Hepatocyte (in vitro differentiated cells): ENCODE measurements around the gene OXSM. TPM values are rescaled to one million over a fixed set of nuclear protein-coding genes. Genes with fewer than 3 reads are reported as not detected.

Experiments used
- DNase-seq: peaks from one replicate; pipeline ENCODE4 v3.0.0-alpha.2; 2016; ENCODE audit warnings: low spot score
- H2AFZ ChIP-seq: fragments of 200-600 bp; sonication (generic); 2 replicates; pipeline ENCODE4 v1.6.0; 2016; ENCODE audit warnings: antibody characterized with exemption, mild to moderate bottlenecking
- H3K27ac ChIP-seq: fragments of 200-600 bp; sonication (generic); 2 replicates; pipeline ENCODE4 v1.5.1; 2016; ENCODE audit warnings: mild to moderate bottlenecking
- H3K27me3 ChIP-seq: fragments of 200-600 bp; sonication (generic); 2 replicates; pipeline ENCODE4 v1.6.1; 2016
- H3K36me3 ChIP-seq: fragments of 200-600 bp; sonication (generic); replicated peaks from 2 replicates; pipeline ENCODE4 v1.5.1; 2016; ENCODE audit warnings: low read depth; ENCODE audit not compliant: insufficient read depth
- H3K4me1 ChIP-seq: fragments of 200-600 bp; sonication (generic); 2 replicates; pipeline ENCODE4 v1.5.1; 2016; ENCODE audit warnings: mild to moderate bottlenecking, moderate library complexity; ENCODE audit not compliant: insufficient read depth
- H3K4me2 ChIP-seq: fragments of 200-600 bp; sonication (generic); 2 replicates; pipeline ENCODE4 v1.6.0; 2016
- H3K4me3 ChIP-seq: fragments of 200-600 bp; sonication (generic); 2 replicates; pipeline ENCODE4 v1.5.1; 2016; ENCODE audit warnings: mild to moderate bottlenecking
- H3K79me2 ChIP-seq: fragments of 200-600 bp; sonication (generic); 2 replicates; pipeline ENCODE4 v1.6.0; 2017; ENCODE audit warnings: mild to moderate bottlenecking
- H3K9me2 ChIP-seq: fragments of 200-600 bp; sonication (generic); replicated peaks from 2 replicates; pipeline ENCODE4 v1.6.0; 2017; ENCODE audit warnings: mild to moderate bottlenecking; ENCODE audit not compliant: insufficient read depth
- H3K9me3 ChIP-seq: fragments of 200-600 bp; sonication (generic); 2 replicates; pipeline ENCODE4 v1.5.1; 2016; ENCODE audit warnings: low read depth, mild to moderate bottlenecking
- H4K20me1 ChIP-seq: fragments of 200-600 bp; sonication (generic); 2 replicates; pipeline ENCODE4 v1.6.0; 2016; ENCODE audit warnings: mild to moderate bottlenecking; ENCODE audit not compliant: insufficient read depth, poor library complexity, severe bottlenecking
- CTCF ChIP-seq: fragments of 200-600 bp; sonication (generic); IDR thresholded peaks from 2 replicates; pipeline ENCODE4 v1.5.1; 2016; ENCODE audit warnings: antibody characterized with exemption, mild to moderate bottlenecking; ENCODE audit not compliant: poor library complexity
- EZH2 ChIP-seq: fragments of 200-600 bp; sonication (generic); IDR thresholded peaks from 2 replicates; pipeline ENCODE4 v1.6.1; 2016; ENCODE audit warnings: antibody characterized with exemption, mild to moderate bottlenecking, borderline replicate concordance
- EZH2phosphoT487 ChIP-seq: fragments of 200-600 bp; sonication (generic); IDR thresholded peaks from one replicate; pipeline ENCODE4 v1.6.1; 2018; ENCODE audit warnings: antibody characterized with exemption, mild to moderate bottlenecking, low read depth, moderate library complexity; ENCODE audit not compliant: unreplicated experiment, severe bottlenecking
- WGBS: methylation state at CpG from one replicate; pipeline ENCODE4 v1.1.6; 2016; ENCODE audit warnings: low lambda C conversion rate; ENCODE audit errors: missing lambda C conversion rate; 5-methylcytosine and 5-hydroxymethylcytosine counted together
- polyA plus RNA-seq: library from polyadenylated mRNA; unstranded; fragments of >200 nt; fragmentation: Nextera tagmentation; extraction: Ambion mirVana; gene quantifications from 2 replicates; pipeline ENCODE4 v1.2.1, GENCODE V29; 2016
- total RNA-seq: library from RNA; depleted of rRNA; stranded (reverse); fragments of >200 nt; gene quantifications from 2 replicates; pipeline ENCODE4 v1.2.3, GENCODE V29; 2014

The OXSM gene
- total RNA-seq (7.9 and 8.8 TPM in 2 replicates), polyA plus RNA-seq (6.5 and 8.3 TPM in 2 replicates)

- Histone ChIP-seq H3K36me3 (no peaks in the 10 kb centered on the region), H3K27ac (peak within 1 kb of the TSS; percentile 70), H3K4me1 (peaks cover 6% of the 10 kb centered on the region), H3K9me2 (no peaks in the 10 kb centered on the region), H3K4me3 (peak within 1 kb of the TSS; percentile 36), H3K27me3 (no peaks in the 10 kb centered on the region), H2AFZ (peak within 1 kb of the TSS; percentile 73), H3K4me2 (peak within 1 kb of the TSS; percentile 71), H4K20me1 (no peaks in the 10 kb centered on the region), H3K9me3 (no peaks in the 10 kb centered on the region), H3K79me2 (no peaks in the 10 kb centered on the region)
- TF ChIP-seq EZH2: no peak
- no peak for TF ChIP-seq CTCF
- TF ChIP-seq EZH2phosphoT487: no peak
- peak; percentile 84 for DNase-seq
- WGBS: 46% methylated on average over 54 of the region's 56 CpGs
Observed at GRCh38 chr3:25789596-25790556, at the start of gene OXSM. Gene OXSM (plus strand): TSS chr3:25790090. CDS start chr3:25791021, 931 bp downstream.

DNA sequence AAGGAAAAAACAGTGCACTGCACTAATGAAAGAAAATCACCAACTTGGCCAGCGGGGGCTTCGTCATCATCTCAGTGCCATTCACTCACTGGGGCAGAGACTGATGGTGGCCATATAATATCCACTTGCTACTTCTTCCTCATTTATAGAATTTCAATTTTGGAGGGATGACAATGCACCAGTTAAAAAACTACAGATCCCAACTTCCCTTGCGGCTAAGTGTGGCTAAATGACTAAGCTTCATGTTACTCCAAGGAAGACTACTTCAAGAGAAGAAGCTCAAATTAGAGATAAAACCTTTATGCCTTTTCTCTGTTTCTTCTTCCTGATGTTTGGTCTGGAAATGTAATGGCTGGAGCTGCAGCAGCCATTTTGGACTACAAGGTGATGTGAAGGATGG is 45.4 kb upstream of the OXSM start:
- Histone ChIP-seq H4K20me1 (no peaks in the 10 kb centered on the region), H3K36me3 (no peaks in the 10 kb centered on the region), H3K4me1 (no peaks in the 10 kb centered on the region), H3K27ac (no peak overlapping the region), H3K4me3 (no peak overlapping the region), H3K27me3 (no peaks in the 10 kb centered on the region), H3K79me2 (no peaks in the 10 kb centered on the region), H3K9me3 (no peaks in the 10 kb centered on the region), H3K9me2 (no peaks in the 10 kb centered on the region), H2AFZ (no peak overlapping the region), H3K4me2 (no peak overlapping the region)
- no peak for DNase-seq
- TF ChIP-seq EZH2 (no peak), CTCF (no peak), EZH2phosphoT487 (no peak)
- WGBS: 96% methylated on average over 3 of the region's 3 CpGs

GRCh38 chr3:25747033-25747432 is 42.9 kb upstream of the OXSM start:
- Histone ChIP-seq H3K9me2 (no peaks in the 10 kb centered on the region), H3K36me3 (no peaks in the 10 kb centered on the region), H3K27ac (no peak overlapping the region), H3K4me1 (no peaks in the 10 kb centered on the region), H3K4me2 (no peak overlapping the region), H4K20me1 (no peaks in the 10 kb centered on the region), H3K4me3 (no peak overlapping the region), H2AFZ (no peak overlapping the region), H3K79me2 (no peaks in the 10 kb centered on the region), H3K9me3 (no peaks in the 10 kb centered on the region), H3K27me3 (no peaks in the 10 kb centered on the region)
- no peak for DNase-seq
- TF ChIP-seq CTCF: no peak
- no peak for TF ChIP-seq EZH2
- TF ChIP-seq EZH2phosphoT487: no peak
